Activated T-cell treated with anti-CD3 and anti-CD28 coated beads, Interleukin-2, amount 50 U/mL, for 4 hours (primary cell): ENCODE data around the gene HCCS. TPM values are rescaled to one million over a fixed set of nuclear protein-coding genes. Genes with fewer than 3 reads are reported as not detected.
"Not testable (repeated sequence)": the region's sequence is repeated elsewhere in the genome, so short reads cannot be mapped to it uniquely, and the experiment has no call there.

ENCODE experiments used
- ATAC-seq, 2 donors: fragments of 200-7000 bp; cut with Tn5 transposase; one replicate each; pipeline ENCODE4 v1.10.0; 2021
- DNase-seq: peaks from one replicate; pipeline ENCODE4 v3.0.0-alpha.2; 2020
- H3K27me3 Mint-ChIP-seq: one replicate; pipeline ENCODE4 v1.8.0; 2021; ENCODE audit warnings: low read depth, mixed read lengths
- H3K36me3 Mint-ChIP-seq: one replicate; pipeline ENCODE4 v1.8.0; 2022; ENCODE audit warnings: mixed read lengths; ENCODE audit not compliant: insufficient read depth
- H3K4me1 Mint-ChIP-seq: one replicate; pipeline ENCODE4 v1.8.0; 2021; ENCODE audit warnings: low read depth, mixed read lengths
- H3K4me3 Mint-ChIP-seq: one replicate; pipeline ENCODE4 v1.8.0; 2021; ENCODE audit warnings: mild to moderate bottlenecking, moderate library complexity, mixed read lengths
- H3K9me3 Mint-ChIP-seq: one replicate; pipeline ENCODE4 v1.8.0; 2021; ENCODE audit warnings: mixed read lengths
- total RNA-seq, 3 donors: library from RNA; stranded (reverse); gene quantifications; one replicate each; pipeline ENCODE4 v1.2.1, GENCODE V29; 2021

The HCCS gene
- total RNA-seq, 3 donors from 2014 or later = 39.4 to 40.2 (median 39.7) TPM

- Mint-ChIP-seq H3K4me1 (no peaks in the 10 kb centered on the region), H3K27me3 (no peaks in the 10 kb centered on the region), H3K4me3 (no peak overlapping the region), H3K36me3 (no peaks in the 10 kb centered on the region), H3K9me3 (no peaks in the 10 kb centered on the region)
- DNase-seq = no peak
- no peak for ATAC-seq
Measured at GRCh38 chrX:11105080-11105479, 6.1 kb upstream of the HCCS start.

- Mint-ChIP-seq H3K4me3 (no peak overlapping the region), H3K9me3 (no peaks in the 10 kb centered on the region), H3K36me3 (no peaks in the 10 kb centered on the region), H3K27me3 (no peaks in the 10 kb centered on the region), H3K4me1 (peaks cover 14% of the 10 kb centered on the region)
- DNase-seq (no peak), ATAC-seq (no peak)
Measured at GRCh38 chrX:11108253-11108941, 2.7 kb upstream of the HCCS start.

GRCh38 chrX:11109968-11110367 is 1.2 kb upstream of the HCCS start:
- no peaks in the 10 kb centered on the region for H3K27me3 Mint-ChIP-seq
- ATAC-seq (no peak), DNase-seq (no peak)
- H3K36me3 Mint-ChIP-seq = peaks cover 4% of the 10 kb centered on the region
- H3K4me3 Mint-ChIP-seq = no peak overlapping the region
- H3K4me1 Mint-ChIP-seq = peaks cover 20% of the 10 kb centered on the region
- no peaks in the 10 kb centered on the region for H3K9me3 Mint-ChIP-seq

- no peak overlapping the region for H3K4me3 Mint-ChIP-seq
- peaks cover 20% of the 10 kb centered on the region for H3K4me1 Mint-ChIP-seq
Measured at GRCh38 chrX:11111947-11112346, 815 bp downstream of the HCCS start.

GRCh38 chrX:11113731-11114130 is 2.6 kb downstream of the HCCS start:
- no peak for ATAC-seq
- H3K4me1 Mint-ChIP-seq = peaks cover 20% of the 10 kb centered on the region
- no peaks in the 10 kb centered on the region for H3K27me3 Mint-ChIP-seq
- no peaks in the 10 kb centered on the region for H3K9me3 Mint-ChIP-seq
- H3K4me3 Mint-ChIP-seq = no peak overlapping the region
- DNase-seq = no peak
- H3K36me3 Mint-ChIP-seq = peaks cover 12% of the 10 kb centered on the region

More at GRCh38 chrX:11111947-11112346, 815 bp downstream of the HCCS start:
- no peak for DNase-seq
- Mint-ChIP-seq H3K36me3 (peaks cover 11% of the 10 kb centered on the region), H3K27me3 (no peaks in the 10 kb centered on the region), H3K9me3 (no peaks in the 10 kb centered on the region)
- no peak for ATAC-seq

GRCh38 chrX:11117745-11118144 is 6.6 kb downstream of the HCCS start:
- Mint-ChIP-seq H3K27me3 (no peaks in the 10 kb centered on the region), H3K4me3 (no peak overlapping the region), H3K4me1 (peaks cover 7% of the 10 kb centered on the region), H3K36me3 (peaks cover 25% of the 10 kb centered on the region), H3K9me3 (no peaks in the 10 kb centered on the region)
- DNase-seq (no peak), ATAC-seq (no peak)

- Mint-ChIP-seq H3K27me3 (no peaks in the 10 kb centered on the region), H3K36me3 (peaks cover 21% of the 10 kb centered on the region), H3K9me3 (no peaks in the 10 kb centered on the region), H3K4me3 (no peak overlapping the region), H3K4me1 (no peaks in the 10 kb centered on the region)
- no peak for ATAC-seq
- DNase-seq = no peak
Measured at GRCh38 chrX:11119313-11119943, 8.3 kb downstream of the HCCS start.

GRCh38 chrX:11123087-11123486 is 12.0 kb downstream of the HCCS start:
- ATAC-seq, H3K4me3 Mint-ChIP-seq, DNase-seq, H3K27me3 Mint-ChIP-seq, H3K4me1 Mint-ChIP-seq, H3K9me3 Mint-ChIP-seq: not testable (repeated sequence)
- H3K36me3 Mint-ChIP-seq = peaks cover 13% of the 10 kb centered on the region

- Mint-ChIP-seq H3K4me1 (no peaks in the 10 kb centered on the region), H3K9me3 (no peaks in the 10 kb centered on the region), H3K4me3 (no peak overlapping the region), H3K27me3 (no peaks in the 10 kb centered on the region), H3K36me3 (peaks cover 9% of the 10 kb centered on the region)
- ATAC-seq (no peak), DNase-seq (no peak)
Measured at GRCh38 chrX:11124112-11124511, 13.0 kb downstream of the HCCS start.

- H3K27me3 Mint-ChIP-seq = no peaks in the 10 kb centered on the region
Measured at GRCh38 chrX:11125060-11125459, 13.9 kb downstream of the HCCS start.

GRCh38 chrX:11129534-11130105 is 18.5 kb downstream of the HCCS start:
- no peaks in the 10 kb centered on the region for H3K4me1 Mint-ChIP-seq
- H3K27me3 Mint-ChIP-seq = no peaks in the 10 kb centered on the region
- H3K9me3 Mint-ChIP-seq = no peaks in the 10 kb centered on the region
- no peak for DNase-seq
- no peak for ATAC-seq
- H3K4me3 Mint-ChIP-seq = no peak overlapping the region
- no peaks in the 10 kb centered on the region for H3K36me3 Mint-ChIP-seq

More at GRCh38 chrX:11125060-11125459, 13.9 kb downstream of the HCCS start:
- H3K36me3 Mint-ChIP-seq = peaks cover 8% of the 10 kb centered on the region
- H3K4me1 Mint-ChIP-seq = no peaks in the 10 kb centered on the region
- ATAC-seq (no peak), DNase-seq (no peak)
- no peaks in the 10 kb centered on the region for H3K9me3 Mint-ChIP-seq
- no peak overlapping the region for H3K4me3 Mint-ChIP-seq

GRCh38 chrX:11130136-11130535 is 19.0 kb downstream of the HCCS start:
- DNase-seq = no peak
- no peaks in the 10 kb centered on the region for H3K9me3 Mint-ChIP-seq
- H3K4me3 Mint-ChIP-seq = no peak overlapping the region
- H3K27me3 Mint-ChIP-seq = no peaks in the 10 kb centered on the region
- no peak for ATAC-seq
- H3K4me1 Mint-ChIP-seq = no peaks in the 10 kb centered on the region
- H3K36me3 Mint-ChIP-seq = no peaks in the 10 kb centered on the region

GRCh38 chrX:11131146-11131545 is 20.0 kb downstream of the HCCS start:
- H3K9me3 Mint-ChIP-seq = no peaks in the 10 kb centered on the region
- H3K36me3 Mint-ChIP-seq = no peaks in the 10 kb centered on the region
- no peaks in the 10 kb centered on the region for H3K27me3 Mint-ChIP-seq
- DNase-seq (no peak), ATAC-seq (no peak)
- no peaks in the 10 kb centered on the region for H3K4me1 Mint-ChIP-seq
- no peak overlapping the region for H3K4me3 Mint-ChIP-seq

- DNase-seq (no peak), ATAC-seq (no peak)
- H3K9me3 Mint-ChIP-seq = no peaks in the 10 kb centered on the region
- peaks cover 7% of the 10 kb centered on the region for H3K27me3 Mint-ChIP-seq
- no peaks in the 10 kb centered on the region for H3K36me3 Mint-ChIP-seq
- no peak overlapping the region for H3K4me3 Mint-ChIP-seq
- no peaks in the 10 kb centered on the region for H3K4me1 Mint-ChIP-seq
Measured at GRCh38 chrX:11135564-11136185, 24.5 kb downstream of the HCCS start.
